ENCODE results near the gene CDRT15.

DNA sequence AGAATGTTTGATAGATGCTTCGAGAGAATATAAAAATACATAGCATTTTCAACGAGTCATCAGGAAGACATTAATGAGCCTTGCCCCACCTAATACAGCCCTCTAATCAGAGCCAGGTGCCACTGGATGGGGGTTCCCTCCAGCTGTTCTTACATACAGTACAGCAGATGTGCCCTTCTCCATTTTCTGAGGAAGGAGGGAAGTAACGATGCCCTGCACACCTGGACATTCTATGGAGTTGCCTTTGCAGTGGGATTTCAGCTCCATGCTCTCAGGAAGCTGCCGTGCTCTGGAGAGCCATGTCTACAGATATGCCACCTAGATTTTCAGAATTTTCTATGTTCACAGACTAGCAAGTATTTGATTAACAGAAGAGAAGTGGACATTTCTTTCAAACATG is 36.3 kb downstream of the CDRT15 start:
- TF ChIP-seq, protein P1, sequence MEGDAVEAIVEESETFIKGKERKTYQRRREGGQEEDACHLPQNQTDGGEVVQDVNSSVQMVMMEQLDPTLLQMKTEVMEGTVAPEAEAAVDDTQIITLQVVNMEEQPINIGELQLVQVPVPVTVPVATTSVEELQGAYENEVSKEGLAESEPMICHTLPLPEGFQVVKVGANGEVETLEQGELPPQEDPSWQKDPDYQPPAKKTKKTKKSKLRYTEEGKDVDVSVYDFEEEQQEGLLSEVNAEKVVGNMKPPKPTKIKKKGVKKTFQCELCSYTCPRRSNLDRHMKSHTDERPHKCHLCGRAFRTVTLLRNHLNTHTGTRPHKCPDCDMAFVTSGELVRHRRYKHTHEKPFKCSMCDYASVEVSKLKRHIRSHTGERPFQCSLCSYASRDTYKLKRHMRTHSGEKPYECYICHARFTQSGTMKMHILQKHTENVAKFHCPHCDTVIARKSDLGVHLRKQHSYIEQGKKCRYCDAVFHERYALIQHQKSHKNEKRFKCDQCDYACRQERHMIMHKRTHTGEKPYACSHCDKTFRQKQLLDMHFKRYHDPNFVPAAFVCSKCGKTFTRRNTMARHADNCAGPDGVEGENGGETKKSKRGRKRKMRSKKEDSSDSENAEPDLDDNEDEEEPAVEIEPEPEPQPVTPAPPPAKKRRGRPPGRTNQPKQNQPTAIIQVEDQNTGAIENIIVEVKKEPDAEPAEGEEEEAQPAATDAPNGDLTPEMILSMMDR (IDR thresholded peaks at IDR 0.05), result no peak
- TF ChIP-seq POLR2A (IDR thresholded peaks at IDR 0.05), result no peak

Measured in esophagus squamous epithelium (tissue), 4 donors.